ENCODE measurements around the gene ZFC3H1. TPM values are rescaled to one million over a fixed set of nuclear protein-coding genes. Genes with fewer than 3 reads are reported as not detected.

Gene ZFC3H1
- total and polyA plus RNA-seq, 2 donors (not counting 3 experiments of a cell fraction or from before 2014, with no cell fraction given): 23.6 to 60.4 TPM

DNA sequence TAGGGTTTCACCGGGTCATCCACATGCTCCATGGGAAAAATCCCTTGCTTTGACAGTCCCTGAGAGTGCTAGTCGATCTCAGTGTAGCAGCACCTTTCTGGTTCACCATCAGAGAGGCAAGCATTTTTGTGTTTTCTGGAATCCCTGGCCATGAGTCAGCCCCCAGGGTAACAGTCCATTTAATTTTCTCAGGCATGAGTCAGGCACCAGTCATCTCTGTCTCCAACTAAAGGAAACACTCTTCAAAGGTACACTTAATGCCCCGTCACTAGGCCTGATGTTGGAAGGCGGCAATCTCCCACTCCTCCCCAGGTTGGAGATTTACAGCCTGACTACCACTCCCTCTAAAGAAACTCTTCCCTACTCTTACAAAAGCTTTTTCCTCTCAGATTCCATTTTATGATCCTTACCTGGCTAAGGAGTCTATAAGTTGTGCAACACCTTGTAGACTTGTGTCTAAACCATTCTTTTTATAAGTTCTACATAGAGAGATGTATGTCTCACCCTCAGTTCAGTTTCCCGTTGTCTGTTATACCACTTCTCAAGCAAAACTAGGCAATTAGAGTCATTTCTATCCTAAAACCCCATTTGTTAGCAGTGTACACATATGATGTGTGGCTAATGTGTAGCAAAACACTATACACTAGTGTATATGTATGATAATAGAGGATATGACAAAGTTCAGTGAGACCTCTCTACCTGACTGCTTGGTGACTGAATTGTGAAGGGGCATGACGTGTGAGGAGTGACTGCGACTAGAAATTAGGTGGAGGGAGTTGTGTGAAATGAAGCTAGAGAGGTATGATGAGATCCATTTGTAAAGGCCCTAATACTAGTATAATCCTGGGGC, 46.9 kb upstream of the ZFC3H1 start:
- intact Hi-C loops (cut with micrococcal nuclease) (no loop called here), dilution Hi-C loops (cut with MboI; ENCODE audit: extremely low pct_ligation_motif_present, low sequenced_read_pairs) (no loop called here)
- Histone ChIP-seq H3K27ac (ENCODE audit: insufficient read depth, low read depth, low read length) (peak overlapping the region; percentile 11), H3K9ac (replicated peaks; ENCODE audit: extremely low read depth, insufficient read depth, low read length) (no peak overlapping the region), H4K20me1 (replicated peaks; ENCODE audit: control insufficient read depth, extremely low read depth, insufficient read depth, low read length) (no peaks in the 10 kb centered on the region), H3K79me2 (ENCODE audit: control insufficient read depth, insufficient read depth, low read length) (no peaks in the 10 kb centered on the region), H3K9me3 (replicated peaks; ENCODE audit: control insufficient read depth, insufficient read depth, low read length) (no peaks in the 10 kb centered on the region), H2AFZ (ENCODE audit: low read depth, low read length) (peak overlapping the region; percentile 47), H3K4me1 (ENCODE audit: control insufficient read depth, extremely low read depth, insufficient read depth, low read length) (peaks cover 9% of the 10 kb centered on the region), H3K27me3 (ENCODE audit: control insufficient read depth in 2 of 2, insufficient read depth in 2 of 2, low read length in 2 of 2) (peaks cover 0 to 2% of the 10 kb centered on the region in 2 experiments), H3K36me3 (ENCODE audit: control insufficient read depth in 2 of 2, extremely low read depth in 1 of 2, insufficient read depth in 2 of 2, low read length in 2 of 2) (no peaks in the 10 kb centered on the region), H3K9me1 (replicated peaks; ENCODE audit: control insufficient read depth, extremely low read depth, insufficient read depth, low read length) (no peaks in the 10 kb centered on the region), H3K4me2 (ENCODE audit: insufficient read depth, low read length) (peak overlapping the region; percentile 22), H3K4me3 (replicated peaks in 1 of 3; ENCODE audit: insufficient read depth in 1 of 3, low read depth in 1 of 3, low read length in 3 of 3) (no peak overlapping the region)
- FAIRE-seq (peak; percentile 78), DNase-seq (ENCODE audit: low read depth, low spot score) (peak; percentile 52)
- no TSS peak for BruUV-seq (replicated peaks)
- TF ChIP-seq MYC (IDR thresholded peaks at IDR 0.05; ENCODE audit: low read depth, low read length) (no peak), JUN (IDR thresholded peaks at IDR 0.05; ENCODE audit: borderline replicate concordance, insufficient read depth, insufficient read length, low read depth) (peak; percentile 50), GATA2 (IDR thresholded peaks at IDR 0.05; ENCODE audit: insufficient read depth, insufficient read length, low read depth, low read length) (no peak), POLR2AphosphoS5 (IDR thresholded peaks at IDR 0.05; ENCODE audit: insufficient read depth, low read depth, low read length) (peak; percentile 26), POLR2A (IDR thresholded peaks at IDR 0.05; ENCODE audit: low read depth, low read length) (no peak), FOS (IDR thresholded peaks at IDR 0.05; ENCODE audit: borderline replicate concordance, insufficient read depth, low read length) (peak; percentile 95)
- TF ChIP-seq, protein P1, sequence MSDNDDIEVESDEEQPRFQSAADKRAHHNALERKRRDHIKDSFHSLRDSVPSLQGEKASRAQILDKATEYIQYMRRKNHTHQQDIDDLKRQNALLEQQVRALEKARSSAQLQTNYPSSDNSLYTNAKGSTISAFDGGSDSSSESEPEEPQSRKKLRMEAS (IDR thresholded peaks at IDR 0.05; ENCODE audit: insufficient read depth, insufficient read length): no peak
- TF ChIP-seq, protein P2, sequence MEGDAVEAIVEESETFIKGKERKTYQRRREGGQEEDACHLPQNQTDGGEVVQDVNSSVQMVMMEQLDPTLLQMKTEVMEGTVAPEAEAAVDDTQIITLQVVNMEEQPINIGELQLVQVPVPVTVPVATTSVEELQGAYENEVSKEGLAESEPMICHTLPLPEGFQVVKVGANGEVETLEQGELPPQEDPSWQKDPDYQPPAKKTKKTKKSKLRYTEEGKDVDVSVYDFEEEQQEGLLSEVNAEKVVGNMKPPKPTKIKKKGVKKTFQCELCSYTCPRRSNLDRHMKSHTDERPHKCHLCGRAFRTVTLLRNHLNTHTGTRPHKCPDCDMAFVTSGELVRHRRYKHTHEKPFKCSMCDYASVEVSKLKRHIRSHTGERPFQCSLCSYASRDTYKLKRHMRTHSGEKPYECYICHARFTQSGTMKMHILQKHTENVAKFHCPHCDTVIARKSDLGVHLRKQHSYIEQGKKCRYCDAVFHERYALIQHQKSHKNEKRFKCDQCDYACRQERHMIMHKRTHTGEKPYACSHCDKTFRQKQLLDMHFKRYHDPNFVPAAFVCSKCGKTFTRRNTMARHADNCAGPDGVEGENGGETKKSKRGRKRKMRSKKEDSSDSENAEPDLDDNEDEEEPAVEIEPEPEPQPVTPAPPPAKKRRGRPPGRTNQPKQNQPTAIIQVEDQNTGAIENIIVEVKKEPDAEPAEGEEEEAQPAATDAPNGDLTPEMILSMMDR (IDR thresholded peaks at IDR 0.05; ENCODE audit: extremely low read depth in 1 of 2, insufficient read depth in 1 of 2, low read depth in 1 of 2, low read length in 2 of 2): no peak
- ChIA-PET POLR2A (no interaction called here), CTCF (no interaction called here)
